Activated naive CD8-positive, alpha-beta T cell treated with anti-CD3 and anti-CD28 coated beads, Interleukin-2, amount 50 U/mL, for 24 hours (primary cell): ENCODE data around the gene CPT2.
"Not testable (repeated sequence)": the region's sequence is repeated elsewhere in the genome, so short reads cannot be mapped to it uniquely, and the experiment has no call there.

Experiments used
- ATAC-seq: fragments of 150-1000 bp; cut with Tn5 transposase; one replicate; pipeline ENCODE4 v1.10.0; 2021
- DNase-seq: peaks from one replicate; pipeline ENCODE4 v3.0.0; 2021
- H3K27ac Mint-ChIP-seq: one replicate; pipeline ENCODE4 v1.8.0; 2021; ENCODE audit warnings: mild to moderate bottlenecking, mixed read lengths
- H3K27me3 Mint-ChIP-seq: one replicate; pipeline ENCODE4 v1.8.0; 2021; ENCODE audit warnings: mixed read lengths
- H3K36me3 Mint-ChIP-seq: one replicate; pipeline ENCODE4 v1.8.0; 2021; ENCODE audit warnings: low read depth, mixed read lengths
- H3K4me1 Mint-ChIP-seq: one replicate; pipeline ENCODE4 v1.8.0; 2021; ENCODE audit warnings: mixed read lengths
- H3K4me3 Mint-ChIP-seq: one replicate; pipeline ENCODE4 v1.8.0; 2021; ENCODE audit warnings: mild to moderate bottlenecking, moderate library complexity, mixed read lengths
- H3K9me3 Mint-ChIP-seq: one replicate; pipeline ENCODE4 v1.8.0; 2021; ENCODE audit warnings: mixed read lengths

The CPT2 gene

DNA sequence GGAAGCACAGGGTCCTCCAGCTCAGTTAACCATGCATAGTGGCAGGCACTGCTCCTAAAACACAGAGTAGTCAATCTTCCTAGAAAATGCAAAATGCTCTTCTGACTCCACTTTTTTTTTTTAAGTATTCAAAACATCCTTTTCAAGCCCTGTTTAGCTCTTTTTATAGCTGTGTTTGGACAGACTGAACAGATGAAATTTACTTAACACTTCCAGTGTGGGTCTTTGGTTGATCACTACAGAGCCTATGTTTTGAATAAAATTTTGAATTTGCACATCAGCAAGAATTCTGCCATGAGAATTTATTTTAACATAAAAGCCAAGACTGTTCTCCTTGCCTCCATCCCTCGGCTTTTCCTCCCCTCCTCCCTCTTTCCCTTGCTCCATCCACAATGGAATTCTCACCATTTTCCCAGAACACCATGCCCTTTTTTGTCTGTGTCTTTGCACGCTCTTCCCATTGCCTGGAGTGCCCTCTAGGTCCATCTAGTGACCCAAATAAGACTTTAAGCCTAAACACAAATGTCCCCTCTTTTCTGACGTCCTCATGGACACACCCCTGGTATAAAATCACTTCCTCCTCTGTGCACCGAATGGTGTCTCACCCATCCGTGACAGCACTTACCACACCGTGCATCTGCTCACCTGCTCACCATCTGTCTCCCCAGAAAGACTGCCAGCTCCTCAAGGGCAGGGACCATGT is 24.0 kb upstream of the CPT2 start:
- Mint-ChIP-seq H3K4me3 (no peak overlapping the region), H3K9me3 (no peaks in the 10 kb centered on the region), H3K27me3 (peaks cover 1% of the 10 kb centered on the region), H3K4me1 (peaks cover 4% of the 10 kb centered on the region), H3K27ac (no peak overlapping the region), H3K36me3 (no peaks in the 10 kb centered on the region)
- ATAC-seq (no peak), DNase-seq (no peak)

DNA sequence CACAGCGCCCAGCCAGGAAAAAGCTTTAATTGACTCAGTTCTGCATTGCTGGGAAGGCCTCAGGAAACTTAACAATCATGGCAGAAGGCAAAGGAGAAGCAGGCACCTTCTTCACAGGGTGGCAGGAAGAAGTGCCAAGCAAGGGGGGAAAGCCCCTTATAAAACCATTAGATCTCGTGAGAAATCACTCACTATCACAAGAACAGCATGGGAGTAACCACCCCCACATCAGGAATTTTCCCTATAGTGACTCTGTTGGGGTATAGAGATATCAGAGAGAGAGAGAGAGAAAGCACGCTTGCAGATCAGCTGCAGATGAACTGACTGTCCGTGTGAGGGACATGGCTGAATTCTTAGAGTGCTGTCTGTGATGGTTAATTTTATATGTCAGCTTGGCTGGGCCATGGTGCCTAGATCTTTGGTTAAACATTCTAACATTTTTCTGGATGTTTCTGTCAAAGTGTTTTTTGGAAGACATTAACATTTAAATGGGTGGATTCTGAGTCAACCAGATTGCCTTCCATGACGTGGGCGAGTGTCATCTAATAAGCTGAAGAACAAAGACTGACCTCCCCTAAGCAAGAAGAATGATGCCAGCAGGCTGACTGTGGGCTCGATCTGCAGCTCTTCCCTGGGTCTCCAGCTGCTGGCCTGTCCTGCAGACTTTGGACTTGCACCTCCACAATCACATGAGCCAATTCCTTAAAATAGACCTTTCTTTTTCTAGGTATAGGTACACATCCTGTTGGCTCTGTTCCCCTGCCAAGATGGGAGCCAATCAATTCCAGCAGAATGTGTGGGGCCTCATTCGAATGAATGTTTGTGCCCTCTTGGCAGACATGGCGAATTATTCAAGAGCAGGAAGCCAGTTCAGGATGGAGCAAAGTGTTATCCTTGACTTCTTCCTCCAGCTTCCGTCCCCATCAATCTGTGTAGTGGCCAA is 21.4 kb upstream of the CPT2 start:
- H3K4me1 Mint-ChIP-seq, result peaks cover 4% of the 10 kb centered on the region
- DNase-seq (no peak), ATAC-seq (no peak)
- H3K36me3 Mint-ChIP-seq, result no peaks in the 10 kb centered on the region
- no peak overlapping the region for H3K4me3 Mint-ChIP-seq
- peaks cover 1% of the 10 kb centered on the region for H3K27me3 Mint-ChIP-seq
- no peak overlapping the region for H3K27ac Mint-ChIP-seq
- H3K9me3 Mint-ChIP-seq, result no peaks in the 10 kb centered on the region

DNA sequence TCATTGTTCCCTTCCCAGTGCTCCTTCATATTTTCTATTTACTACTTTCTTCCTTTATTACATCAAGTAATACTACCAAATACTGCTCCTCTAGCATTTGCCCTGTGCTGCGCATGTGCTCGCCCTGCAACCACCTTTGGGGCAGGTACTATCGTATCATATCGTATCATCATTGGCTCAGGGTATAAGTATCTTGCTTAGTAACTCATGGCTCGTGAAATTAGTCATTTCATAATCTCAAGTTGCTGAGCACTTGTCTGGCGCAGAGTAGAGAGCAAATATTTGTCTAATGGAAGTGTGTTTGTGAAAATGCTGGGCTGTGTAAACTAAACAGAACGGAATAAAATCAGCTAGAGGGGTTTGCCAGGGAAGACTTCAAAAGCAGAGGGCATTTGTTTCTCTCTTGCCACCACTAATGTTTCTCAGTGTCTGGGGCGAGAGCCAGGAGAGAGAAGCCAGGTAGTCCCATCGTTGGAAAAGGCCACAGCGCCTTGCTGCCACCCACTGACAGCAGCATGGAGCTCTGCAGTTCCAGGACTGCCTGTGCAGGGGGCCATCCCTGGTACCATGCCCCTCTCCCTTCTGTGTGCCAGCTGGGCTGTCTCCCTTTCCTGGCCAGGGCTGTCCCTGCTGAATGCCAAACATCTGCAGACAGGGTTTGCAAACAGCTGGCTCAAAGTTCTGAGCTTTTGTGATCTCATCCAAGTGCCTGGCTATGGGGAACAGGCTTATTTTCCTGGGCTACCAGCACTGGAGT is 20.0 kb upstream of the CPT2 start:
- Mint-ChIP-seq H3K4me1 (peaks cover 4% of the 10 kb centered on the region), H3K36me3 (no peaks in the 10 kb centered on the region), H3K27me3 (peaks cover 3% of the 10 kb centered on the region), H3K4me3 (no peak overlapping the region), H3K9me3 (no peaks in the 10 kb centered on the region), H3K27ac (no peak overlapping the region)
- no peak for DNase-seq
- ATAC-seq, result no peak

DNA sequence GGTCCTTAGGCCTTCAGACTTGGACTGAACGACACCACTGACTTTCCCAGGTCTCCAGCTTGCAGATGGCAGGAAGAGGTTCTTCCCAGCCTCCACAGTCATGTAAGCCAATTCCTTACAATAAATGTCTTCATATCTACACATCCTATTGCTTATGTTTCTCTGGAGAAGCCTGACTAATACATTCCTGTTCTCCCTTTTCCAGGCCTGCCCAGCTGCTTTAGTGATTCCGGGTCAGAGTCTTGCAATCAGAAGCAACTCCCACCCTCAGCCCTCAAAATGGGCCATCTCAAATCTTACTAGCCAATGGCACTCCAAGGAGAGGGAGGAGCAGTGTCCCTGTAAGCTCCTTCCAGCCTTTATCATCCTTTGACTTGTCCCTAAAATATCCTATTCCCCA is 16.4 kb upstream of the CPT2 start:
- Mint-ChIP-seq H3K4me3 (no peak overlapping the region), H3K27ac (no peak overlapping the region), H3K27me3 (peaks cover 3% of the 10 kb centered on the region), H3K36me3 (no peaks in the 10 kb centered on the region), H3K4me1 (no peaks in the 10 kb centered on the region), H3K9me3 (no peaks in the 10 kb centered on the region)
- ATAC-seq (no peak), DNase-seq (no peak)

DNA sequence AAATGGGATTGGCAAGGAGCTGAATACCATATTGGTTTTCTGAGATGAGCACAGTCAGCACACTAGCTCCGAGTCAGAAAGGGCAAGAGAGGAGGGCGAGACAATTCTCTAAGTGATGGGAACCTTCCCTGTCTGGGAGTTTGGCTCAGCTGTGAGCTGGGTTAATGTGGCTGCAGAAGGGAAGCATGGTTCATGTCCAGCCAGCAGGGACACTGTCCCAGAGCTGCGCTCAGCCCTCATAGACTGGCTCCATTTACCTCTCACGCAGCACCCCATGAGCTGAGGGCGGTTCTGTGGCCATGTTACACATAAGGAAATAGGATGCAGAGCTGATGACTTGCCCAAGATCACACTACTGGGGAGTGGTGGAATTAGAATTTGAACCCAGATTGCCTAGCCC is 15.7 kb upstream of the CPT2 start:
- no peaks in the 10 kb centered on the region for H3K9me3 Mint-ChIP-seq
- ATAC-seq, result no peak
- no peak for DNase-seq
- no peak overlapping the region for H3K4me3 Mint-ChIP-seq
- H3K4me1 Mint-ChIP-seq, result no peaks in the 10 kb centered on the region
- no peak overlapping the region for H3K27ac Mint-ChIP-seq
- H3K27me3 Mint-ChIP-seq, result peaks cover 3% of the 10 kb centered on the region
- no peaks in the 10 kb centered on the region for H3K36me3 Mint-ChIP-seq

DNA sequence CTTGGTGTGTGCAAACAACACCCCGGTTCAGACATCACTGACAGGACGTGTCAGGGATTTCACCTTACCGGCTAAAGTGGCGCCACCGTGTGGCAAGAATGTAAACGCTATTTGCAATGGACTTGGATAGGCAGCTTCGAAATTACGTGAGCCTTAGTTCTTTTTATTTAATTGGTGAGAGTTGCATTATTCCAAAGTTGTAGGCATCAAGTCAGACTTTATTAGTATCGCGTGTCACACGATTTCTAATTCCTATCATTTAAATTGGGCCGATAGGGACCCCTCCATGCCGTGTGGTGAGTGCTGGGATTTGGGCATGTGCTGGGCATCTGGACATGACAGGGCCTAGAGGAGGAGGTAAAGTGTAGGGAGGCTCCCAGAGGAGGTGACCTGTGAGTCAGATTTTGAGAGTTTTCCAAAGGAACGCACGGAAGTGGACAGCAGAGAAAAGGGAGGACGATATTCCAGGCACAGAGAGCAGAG is 14.5 kb upstream of the CPT2 start:
- Mint-ChIP-seq H3K36me3 (no peaks in the 10 kb centered on the region), H3K4me3 (no peak overlapping the region), H3K27ac (no peak overlapping the region), H3K27me3 (peaks cover 3% of the 10 kb centered on the region), H3K9me3 (no peaks in the 10 kb centered on the region), H3K4me1 (no peaks in the 10 kb centered on the region)
- DNase-seq, result peak; percentile 87
- ATAC-seq, result peak; percentile 62

DNA sequence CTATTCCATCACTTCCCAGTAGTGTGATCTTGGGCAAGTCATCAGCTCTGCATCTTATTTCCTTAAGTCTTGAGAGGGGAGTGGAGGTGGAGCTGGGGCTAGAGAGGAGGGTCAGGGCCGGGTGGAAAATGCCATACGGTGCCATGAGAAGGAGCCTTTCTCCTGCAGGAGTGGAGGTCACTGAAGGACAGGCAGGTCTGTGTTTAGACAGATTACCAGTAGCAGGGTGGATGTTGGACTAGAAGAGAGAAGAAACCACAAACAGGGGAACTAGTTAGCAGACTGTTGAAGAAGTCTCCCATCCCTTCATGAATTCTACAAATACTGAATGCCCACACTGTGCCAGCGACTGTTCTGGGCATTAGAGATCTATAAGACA is 13.9 kb upstream of the CPT2 start:
- no peak overlapping the region for H3K4me3 Mint-ChIP-seq
- no peaks in the 10 kb centered on the region for H3K36me3 Mint-ChIP-seq
- ATAC-seq, result no peak
- no peak overlapping the region for H3K27ac Mint-ChIP-seq
- no peaks in the 10 kb centered on the region for H3K4me1 Mint-ChIP-seq
- peaks cover 3% of the 10 kb centered on the region for H3K27me3 Mint-ChIP-seq
- no peaks in the 10 kb centered on the region for H3K9me3 Mint-ChIP-seq
- DNase-seq, result no peak

DNA sequence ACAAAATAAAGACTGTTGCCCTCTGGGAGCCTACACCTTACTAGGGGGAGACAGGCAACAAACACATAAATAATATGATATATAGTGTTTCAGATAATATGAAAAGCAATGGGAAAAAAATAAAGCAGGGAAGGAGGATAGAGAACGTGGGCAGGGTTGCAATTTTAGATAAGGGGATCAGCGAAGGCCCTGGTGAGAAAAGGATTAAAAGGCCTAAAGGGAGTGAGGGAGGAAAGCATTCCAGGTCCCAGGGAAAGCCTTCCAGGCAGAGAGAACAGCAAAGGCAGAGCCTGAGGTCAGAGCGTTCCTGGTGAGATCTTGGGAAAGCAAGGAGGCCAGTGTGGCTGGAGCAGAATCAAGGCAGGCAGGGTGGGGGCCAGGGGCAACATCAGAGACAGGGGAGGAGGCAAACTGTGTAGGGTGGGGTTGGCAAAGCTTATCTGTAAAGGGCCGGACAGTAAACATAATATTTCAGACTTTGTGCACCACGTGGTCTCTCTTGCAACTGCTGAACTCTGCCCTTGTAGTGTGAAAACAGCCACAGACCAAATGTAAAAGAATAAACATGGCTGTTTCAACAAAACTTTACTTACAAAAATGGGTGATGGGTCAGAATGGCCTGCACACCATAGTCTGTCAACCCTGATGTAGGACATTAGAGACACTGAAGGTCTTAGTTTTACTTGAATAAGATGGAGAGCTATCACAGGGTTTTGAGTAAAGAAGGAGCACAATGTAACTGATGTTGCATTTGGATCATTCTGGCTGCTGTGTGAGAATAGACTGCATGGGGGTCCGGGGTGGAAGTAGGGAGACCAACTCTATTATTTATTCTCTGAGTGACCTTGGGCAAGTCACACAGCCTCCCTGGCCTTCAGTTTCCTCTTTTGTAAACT is 13.3 kb upstream of the CPT2 start:
- H3K4me1 Mint-ChIP-seq, result no peaks in the 10 kb centered on the region
- no peaks in the 10 kb centered on the region for H3K9me3 Mint-ChIP-seq
- peaks cover 3% of the 10 kb centered on the region for H3K27me3 Mint-ChIP-seq
- ATAC-seq (no peak), DNase-seq (no peak)
- no peak overlapping the region for H3K4me3 Mint-ChIP-seq
- H3K27ac Mint-ChIP-seq, result no peak overlapping the region
- no peaks in the 10 kb centered on the region for H3K36me3 Mint-ChIP-seq

DNA sequence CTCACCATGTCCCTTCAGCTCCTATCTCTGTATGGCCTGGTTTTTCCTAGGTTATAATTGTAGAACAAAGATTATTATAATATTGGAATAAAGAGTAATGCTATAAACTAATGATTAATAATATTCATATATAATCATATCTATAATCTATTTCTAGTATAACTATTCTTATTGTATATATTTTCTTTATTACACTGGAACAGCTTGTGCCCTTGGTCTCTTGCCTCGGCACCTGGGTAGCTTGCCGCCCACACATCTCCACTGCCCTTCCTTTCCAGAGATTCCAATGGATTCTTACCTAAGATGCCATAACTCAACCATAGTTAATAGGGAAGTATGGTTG is 10.7 kb upstream of the CPT2 start:
- H3K27ac Mint-ChIP-seq, H3K4me3 Mint-ChIP-seq, DNase-seq, H3K36me3 Mint-ChIP-seq, H3K9me3 Mint-ChIP-seq, H3K27me3 Mint-ChIP-seq, H3K4me1 Mint-ChIP-seq, ATAC-seq: not testable (repeated sequence)

DNA sequence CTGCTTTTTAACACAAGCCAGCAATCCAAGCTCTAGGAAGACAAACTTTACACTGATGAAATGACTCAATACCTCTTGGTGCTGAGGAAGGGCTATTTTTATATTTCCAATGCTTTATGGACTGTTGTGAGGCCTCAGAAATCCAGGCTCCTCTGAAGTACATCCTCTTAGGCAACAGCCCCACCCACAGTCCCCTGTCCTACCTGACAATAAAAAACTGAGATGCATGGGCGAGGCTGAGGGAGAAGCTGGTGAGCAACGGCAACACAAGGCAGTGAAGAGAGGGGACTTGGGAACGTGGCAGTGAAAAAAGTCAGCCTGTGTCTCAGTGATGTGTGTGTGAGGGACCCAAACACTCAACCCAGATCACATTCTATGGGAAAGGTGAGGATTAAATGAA is 10.1 kb upstream of the CPT2 start:
- H3K27ac Mint-ChIP-seq, result no peak overlapping the region

DNA sequence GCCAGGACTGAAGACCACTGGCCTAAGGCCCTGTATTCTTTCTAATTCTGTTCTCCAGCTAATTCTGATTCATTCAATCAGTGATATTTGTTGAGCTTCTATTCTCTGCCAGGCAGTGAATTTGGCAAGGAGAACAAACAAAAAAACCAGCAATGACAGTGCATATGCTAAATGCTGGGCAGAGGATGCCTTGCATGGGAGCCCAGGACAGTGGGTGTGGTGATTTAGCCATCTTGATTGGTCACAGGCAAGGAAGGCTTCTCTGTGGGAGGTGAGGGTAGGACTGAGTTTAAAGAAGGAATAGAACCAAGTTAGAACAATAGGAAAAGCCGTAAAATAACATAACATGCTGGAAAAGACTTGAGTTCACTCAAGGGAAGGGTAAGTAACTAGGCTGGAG is 9.2 kb upstream of the CPT2 start:
- Mint-ChIP-seq H3K4me3 (no peak overlapping the region), H3K27me3 (peaks cover 5% of the 10 kb centered on the region), H3K36me3 (no peaks in the 10 kb centered on the region), H3K4me1 (no peaks in the 10 kb centered on the region), H3K27ac (no peak overlapping the region), H3K9me3 (no peaks in the 10 kb centered on the region)
- DNase-seq (no peak), ATAC-seq (no peak)

More for the DNA sequence above, 10.1 kb upstream of the CPT2 start:
- H3K9me3 Mint-ChIP-seq, result no peaks in the 10 kb centered on the region
- DNase-seq, result no peak
- no peak for ATAC-seq
- H3K4me3 Mint-ChIP-seq, result no peak overlapping the region
- no peaks in the 10 kb centered on the region for H3K36me3 Mint-ChIP-seq
- peaks cover 5% of the 10 kb centered on the region for H3K27me3 Mint-ChIP-seq
- H3K4me1 Mint-ChIP-seq, result no peaks in the 10 kb centered on the region

DNA sequence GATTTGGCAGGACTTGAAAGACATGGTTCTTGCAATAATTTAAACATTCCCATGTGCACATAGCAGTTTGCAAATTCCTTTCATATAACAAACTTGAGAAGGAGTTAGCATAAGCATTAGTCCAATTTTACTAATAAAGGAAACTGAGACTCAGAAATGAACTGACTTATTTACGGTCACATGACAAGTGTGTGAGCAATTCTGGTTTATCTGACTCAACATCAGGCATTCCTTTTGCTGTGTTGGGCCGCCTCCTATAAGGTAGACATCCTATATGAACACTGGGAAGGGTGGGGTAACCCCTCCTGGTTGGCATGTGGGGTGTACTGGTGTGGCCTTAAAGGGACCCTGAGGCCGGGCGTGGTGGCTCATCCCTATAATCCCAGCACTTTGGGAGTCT is 8.5 kb upstream of the CPT2 start:
- Mint-ChIP-seq H3K27me3 (peaks cover 5% of the 10 kb centered on the region), H3K36me3 (no peaks in the 10 kb centered on the region)
- ATAC-seq, result no peak

DNA sequence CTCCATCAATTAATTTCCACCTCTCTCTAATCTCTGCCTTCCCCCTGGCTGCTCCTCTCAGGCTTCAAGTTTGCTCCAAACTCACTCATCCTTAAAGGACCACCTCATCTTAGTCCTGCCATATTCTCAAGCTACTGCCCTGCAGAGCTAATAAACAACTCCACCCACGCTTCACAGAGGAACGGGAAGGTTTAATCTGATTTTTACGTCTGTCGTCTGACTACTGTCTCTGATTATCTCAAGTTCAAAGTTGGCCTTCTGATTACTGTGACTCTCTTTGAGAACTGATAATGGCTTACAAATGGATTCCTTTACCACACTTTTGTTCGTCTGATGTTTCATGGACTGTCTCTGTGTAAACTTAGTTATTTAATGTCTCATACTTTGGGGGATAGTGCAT is 7.6 kb upstream of the CPT2 start:
- DNase-seq, result no peak
- no peaks in the 10 kb centered on the region for H3K4me1 Mint-ChIP-seq
- H3K27me3 Mint-ChIP-seq, result peaks cover 5% of the 10 kb centered on the region
- H3K36me3 Mint-ChIP-seq, result no peaks in the 10 kb centered on the region
- no peak overlapping the region for H3K27ac Mint-ChIP-seq
- no peak for ATAC-seq
- H3K9me3 Mint-ChIP-seq, result no peaks in the 10 kb centered on the region
- H3K4me3 Mint-ChIP-seq, result no peak overlapping the region

More for the DNA sequence above, 8.5 kb upstream of the CPT2 start:
- no peaks in the 10 kb centered on the region for H3K4me1 Mint-ChIP-seq
- H3K27ac Mint-ChIP-seq, result no peak overlapping the region
- no peak overlapping the region for H3K4me3 Mint-ChIP-seq
- no peaks in the 10 kb centered on the region for H3K9me3 Mint-ChIP-seq
- DNase-seq, result no peak

DNA sequence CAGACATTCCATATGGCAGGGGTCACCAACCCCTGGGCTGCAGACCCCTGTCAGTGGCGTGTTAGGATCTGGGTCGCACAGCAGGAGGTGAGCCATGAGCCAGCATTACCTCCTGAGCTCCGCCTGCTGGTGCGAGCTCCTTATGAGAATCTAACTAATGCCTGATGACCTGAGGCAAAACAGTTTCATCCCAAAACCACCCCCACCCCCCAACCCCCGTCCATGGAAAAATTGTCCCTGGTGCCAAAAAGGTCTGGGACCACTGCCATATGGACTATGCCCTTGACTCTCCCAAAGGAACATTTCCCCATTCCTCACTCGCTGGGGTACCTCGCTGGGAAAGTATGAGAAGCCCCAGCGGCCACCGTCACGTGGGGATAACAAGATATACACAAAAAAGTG is 6.4 kb upstream of the CPT2 start:
- H3K27ac Mint-ChIP-seq, result no peak overlapping the region
- H3K4me3 Mint-ChIP-seq, result no peak overlapping the region
- H3K9me3 Mint-ChIP-seq, result no peaks in the 10 kb centered on the region
- ATAC-seq (no peak), DNase-seq (no peak)
- H3K4me1 Mint-ChIP-seq, result no peaks in the 10 kb centered on the region
- no peaks in the 10 kb centered on the region for H3K36me3 Mint-ChIP-seq
- peaks cover 5% of the 10 kb centered on the region for H3K27me3 Mint-ChIP-seq
